HepG2 (cell line): ENCODE results near the gene DDR2. TPM values are rescaled to one million over a fixed set of nuclear protein-coding genes. Genes with fewer than 3 reads are reported as not detected.

Source experiments
- DMAP1 ChIP-seq: IDR thresholded peaks from 2 replicates; pipeline ENCODE4 v1.6.1; 2016
- ERF ChIP-seq: IDR thresholded peaks from 2 replicates; pipeline ENCODE4 v1.6.1; 2018; ENCODE audit warnings: missing biosample characterization, missing genetic modification reagents
- FOSL2 ChIP-seq: sonication (generic); formaldehyde crosslinking; IDR thresholded peaks from 2 replicates; pipeline ENCODE4 v1.4.0; 2020; ENCODE audit warnings: missing genetic modification reagents
- KAT2B ChIP-seq: fragments of 150-350 bp; IDR thresholded peaks from 2 replicates; pipeline ENCODE4 v1.6.1; 2014; ENCODE audit warnings: low read depth, low read length, borderline replicate concordance
- KDM2A ChIP-seq: sonication (generic); formaldehyde crosslinking; IDR thresholded peaks from 2 replicates; pipeline ENCODE4 v1.4.0; 2020; ENCODE audit warnings: low read depth, missing genetic modification reagents, borderline replicate concordance
- KDM5B ChIP-seq: sonication (generic); formaldehyde crosslinking; IDR thresholded peaks from 2 replicates; pipeline ENCODE4 v1.4.0; 2020; ENCODE audit warnings: missing genetic modification reagents, mild to moderate bottlenecking, borderline replicate concordance
- MTA1 ChIP-seq: sonication (generic); formaldehyde crosslinking; IDR thresholded peaks from 2 replicates; pipeline ENCODE4 v1.4.0; 2020; ENCODE audit warnings: missing genetic modification reagents, mild to moderate bottlenecking, borderline replicate concordance
- RXRA ChIP-seq: sonication (generic); formaldehyde crosslinking; IDR thresholded peaks from 2 replicates; pipeline ENCODE4 v1.5.1; 2020; ENCODE audit warnings: missing genetic modification reagents
- ZFX ChIP-seq: sonication (generic); formaldehyde crosslinking; IDR thresholded peaks from 2 replicates; pipeline ENCODE4 v1.4.0; 2020; ENCODE audit warnings: mild to moderate bottlenecking, low read depth, missing genetic modification reagents, moderate library complexity
- ZFY ChIP-seq: sonication (generic); formaldehyde crosslinking; IDR thresholded peaks from 2 replicates; pipeline ENCODE4 v1.4.0; 2020; ENCODE audit warnings: missing genetic modification reagents
- ZMAT3 ChIP-seq: sonication (generic); formaldehyde crosslinking; conservative IDR thresholded peaks from 2 replicates; pipeline ENCODE4 v1.7.0; 2021; ENCODE audit warnings: missing genetic modification reagents
- ZNF230 ChIP-seq: sonication (generic); formaldehyde crosslinking; IDR thresholded peaks from 2 replicates; pipeline ENCODE4 v1.4.0; 2020; ENCODE audit warnings: mild to moderate bottlenecking, missing genetic modification reagents
- ZNF256 ChIP-seq: sonication (generic); formaldehyde crosslinking; conservative IDR thresholded peaks from 2 replicates; pipeline ENCODE4 v1.4.0; 2020; ENCODE audit warnings: missing genetic modification reagents
- ZNF274 ChIP-seq: sonication (generic); formaldehyde crosslinking; IDR thresholded peaks from 2 replicates; pipeline ENCODE4 v1.5.1; 2020; ENCODE audit warnings: mild to moderate bottlenecking, missing genetic modification reagents
- ZNF547 ChIP-seq: sonication (generic); formaldehyde crosslinking; IDR thresholded peaks from 2 replicates; pipeline ENCODE4 v1.5.1; 2020; ENCODE audit warnings: mild to moderate bottlenecking, missing genetic modification reagents
- ZNF768 ChIP-seq: sonication (generic); formaldehyde crosslinking; IDR thresholded peaks from 2 replicates; pipeline ENCODE4 v1.4.0; 2020; ENCODE audit warnings: missing genetic modification reagents
- ZNF878 ChIP-seq: sonication (generic); formaldehyde crosslinking; IDR thresholded peaks from 2 replicates; pipeline ENCODE4 v1.8.1; 2023; ENCODE audit warnings: mild to moderate bottlenecking, missing genetic modification reagents, moderate library complexity
- polyA plus RNA-seq, 8 experiments: library from polyadenylated mRNA; depleted of rRNA in 3 of 8; stranded (reverse) in 7 of 8; unstranded in 1 of 8; fragments of >200 nt; fragmentation: Illumina TruSeq in 4 of 8; extraction: Trizol in 4 of 8; gene quantifications; 2 replicates each; pipeline versions ENCODE4 v1.2.1 to v1.2.3, GENCODE V29; 2011 to 2016; ENCODE audit warnings: low read depth in 4 of 8, missing spikeins in 1 of 8, mixed read lengths in 1 of 8; ENCODE audit not compliant: insufficient read depth in 1 of 8
- total RNA-seq, 5 experiments: library from RNA; depleted of rRNA; stranded (reverse); fragments of >200 nt; fragmentation: Illumina TruSeq; extraction: Trizol; gene quantifications; 2 replicates each; pipeline ENCODE4 v1.2.3, GENCODE V29; 2016; ENCODE audit warnings: low read depth in 1 of 5
- TF ChIP-seq, protein P1 (sequence below): sonication (generic); formaldehyde crosslinking; IDR thresholded peaks from 2 replicates; pipeline ENCODE4 v1.5.1; 2020; ENCODE audit warnings: mild to moderate bottlenecking, missing genetic modification reagents, moderate library complexity
- TF ChIP-seq, protein P2 (sequence below): sonication (generic); formaldehyde crosslinking; IDR thresholded peaks from 2 replicates; pipeline ENCODE4 v1.4.0; 2020; ENCODE audit warnings: missing genetic modification reagents, mild to moderate bottlenecking, borderline replicate concordance
- TF ChIP-seq, protein P3 (sequence below): sonication (generic); formaldehyde crosslinking; IDR thresholded peaks from 2 replicates; pipeline ENCODE4 v1.9.0; 2022; ENCODE audit warnings: missing genetic modification reagents, mild to moderate bottlenecking, borderline replicate concordance

DDR2 gene
- total and polyA plus RNA-seq, 2 of the 13 experiments (the other 11 are each of a cell fraction or from before 2014, with no cell fraction given), result 0.36 to 0.38 TPM

DNA sequence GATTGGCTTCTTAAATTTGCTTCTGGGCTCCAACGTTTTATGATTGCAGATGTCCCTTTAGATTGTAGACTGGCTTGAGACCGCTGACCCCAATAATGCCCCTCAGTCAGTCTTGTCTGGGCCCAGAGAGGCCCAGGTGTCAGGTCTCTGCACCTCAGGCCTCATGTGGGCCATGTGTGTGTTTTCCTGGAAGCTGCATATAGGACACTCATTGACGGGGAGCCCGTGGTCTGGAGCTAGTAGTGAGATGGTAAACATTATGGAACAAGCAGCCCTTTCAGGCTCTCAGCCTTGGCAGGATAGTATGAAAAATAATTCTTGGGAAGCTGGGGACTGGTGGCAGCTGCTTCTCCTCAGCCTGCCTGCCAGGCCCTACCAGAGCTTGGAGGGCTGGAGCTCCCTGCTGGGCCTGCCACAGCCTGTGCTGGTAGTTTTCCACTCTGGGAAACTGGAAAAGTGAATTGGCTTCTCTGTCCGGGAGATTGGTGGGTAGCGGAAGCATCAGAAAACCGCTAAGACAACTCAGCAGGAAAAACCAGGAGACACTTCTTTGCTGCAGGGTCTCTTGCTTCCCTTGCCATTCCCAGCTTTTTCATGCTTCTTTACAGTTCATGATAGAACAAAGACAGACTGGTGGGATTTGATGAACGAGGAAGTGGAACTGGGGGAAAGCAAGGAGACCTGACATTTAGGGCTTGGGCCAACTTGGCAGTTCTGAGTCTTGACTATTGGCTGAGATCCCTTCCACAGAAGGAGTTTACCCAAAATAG lies 100.5 kb downstream of the DDR2 start (continued):
- TF ChIP-seq, protein P1, sequence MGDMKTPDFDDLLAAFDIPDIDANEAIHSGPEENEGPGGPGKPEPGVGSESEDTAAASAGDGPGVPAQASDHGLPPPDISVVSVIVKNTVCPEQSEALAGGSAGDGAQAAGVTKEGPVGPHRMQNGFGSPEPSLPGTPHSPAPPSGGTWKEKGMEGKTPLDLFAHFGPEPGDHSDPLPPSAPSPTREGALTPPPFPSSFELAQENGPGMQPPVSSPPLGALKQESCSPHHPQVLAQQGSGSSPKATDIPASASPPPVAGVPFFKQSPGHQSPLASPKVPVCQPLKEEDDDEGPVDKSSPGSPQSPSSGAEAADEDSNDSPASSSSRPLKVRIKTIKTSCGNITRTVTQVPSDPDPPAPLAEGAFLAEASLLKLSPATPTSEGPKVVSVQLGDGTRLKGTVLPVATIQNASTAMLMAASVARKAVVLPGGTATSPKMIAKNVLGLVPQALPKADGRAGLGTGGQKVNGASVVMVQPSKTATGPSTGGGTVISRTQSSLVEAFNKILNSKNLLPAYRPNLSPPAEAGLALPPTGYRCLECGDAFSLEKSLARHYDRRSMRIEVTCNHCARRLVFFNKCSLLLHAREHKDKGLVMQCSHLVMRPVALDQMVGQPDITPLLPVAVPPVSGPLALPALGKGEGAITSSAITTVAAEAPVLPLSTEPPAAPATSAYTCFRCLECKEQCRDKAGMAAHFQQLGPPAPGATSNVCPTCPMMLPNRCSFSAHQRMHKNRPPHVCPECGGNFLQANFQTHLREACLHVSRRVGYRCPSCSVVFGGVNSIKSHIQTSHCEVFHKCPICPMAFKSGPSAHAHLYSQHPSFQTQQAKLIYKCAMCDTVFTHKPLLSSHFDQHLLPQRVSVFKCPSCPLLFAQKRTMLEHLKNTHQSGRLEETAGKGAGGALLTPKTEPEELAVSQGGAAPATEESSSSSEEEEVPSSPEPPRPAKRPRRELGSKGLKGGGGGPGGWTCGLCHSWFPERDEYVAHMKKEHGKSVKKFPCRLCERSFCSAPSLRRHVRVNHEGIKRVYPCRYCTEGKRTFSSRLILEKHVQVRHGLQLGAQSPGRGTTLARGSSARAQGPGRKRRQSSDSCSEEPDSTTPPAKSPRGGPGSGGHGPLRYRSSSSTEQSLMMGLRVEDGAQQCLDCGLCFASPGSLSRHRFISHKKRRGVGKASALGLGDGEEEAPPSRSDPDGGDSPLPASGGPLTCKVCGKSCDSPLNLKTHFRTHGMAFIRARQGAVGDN, result peak; percentile 80
- TF ChIP-seq ZNF274 (CRISPR knock-in tag), result 0 out of 2 replicates have a peak, but pooled peaks have one; percentile 36
- TF ChIP-seq DMAP1 (CRISPR knock-in tag), result 0 out of 2 replicates have a peak, but pooled peaks have one; percentile 35
- TF ChIP-seq KDM5B (CRISPR knock-in tag), result peak; percentile 53; the same call in 1 of the 2 replicates
- 0 out of 2 replicates have a peak, but pooled peaks have one; percentile 71 for TF ChIP-seq ZMAT3 (CRISPR knock-in tag)
- 0 out of 2 replicates have a peak, but pooled peaks have one; percentile 49 for TF ChIP-seq ZNF256 (CRISPR knock-in tag)
- TF ChIP-seq ZNF547 (CRISPR knock-in tag), result 0 out of 2 replicates have a peak, but pooled peaks have one; percentile 27
- peak; percentile 89 for TF ChIP-seq ZFX (CRISPR knock-in tag)
- 0 out of 2 replicates have a peak, but pooled peaks have one; percentile 34 for TF ChIP-seq MTA1 (CRISPR knock-in tag)
- 0 out of 2 replicates have a peak, but pooled peaks have one; percentile 33 for TF ChIP-seq ERF
- TF ChIP-seq ZNF230, result 0 out of 2 replicates have a peak, but pooled peaks have one; percentile 30
- TF ChIP-seq, protein P2, sequence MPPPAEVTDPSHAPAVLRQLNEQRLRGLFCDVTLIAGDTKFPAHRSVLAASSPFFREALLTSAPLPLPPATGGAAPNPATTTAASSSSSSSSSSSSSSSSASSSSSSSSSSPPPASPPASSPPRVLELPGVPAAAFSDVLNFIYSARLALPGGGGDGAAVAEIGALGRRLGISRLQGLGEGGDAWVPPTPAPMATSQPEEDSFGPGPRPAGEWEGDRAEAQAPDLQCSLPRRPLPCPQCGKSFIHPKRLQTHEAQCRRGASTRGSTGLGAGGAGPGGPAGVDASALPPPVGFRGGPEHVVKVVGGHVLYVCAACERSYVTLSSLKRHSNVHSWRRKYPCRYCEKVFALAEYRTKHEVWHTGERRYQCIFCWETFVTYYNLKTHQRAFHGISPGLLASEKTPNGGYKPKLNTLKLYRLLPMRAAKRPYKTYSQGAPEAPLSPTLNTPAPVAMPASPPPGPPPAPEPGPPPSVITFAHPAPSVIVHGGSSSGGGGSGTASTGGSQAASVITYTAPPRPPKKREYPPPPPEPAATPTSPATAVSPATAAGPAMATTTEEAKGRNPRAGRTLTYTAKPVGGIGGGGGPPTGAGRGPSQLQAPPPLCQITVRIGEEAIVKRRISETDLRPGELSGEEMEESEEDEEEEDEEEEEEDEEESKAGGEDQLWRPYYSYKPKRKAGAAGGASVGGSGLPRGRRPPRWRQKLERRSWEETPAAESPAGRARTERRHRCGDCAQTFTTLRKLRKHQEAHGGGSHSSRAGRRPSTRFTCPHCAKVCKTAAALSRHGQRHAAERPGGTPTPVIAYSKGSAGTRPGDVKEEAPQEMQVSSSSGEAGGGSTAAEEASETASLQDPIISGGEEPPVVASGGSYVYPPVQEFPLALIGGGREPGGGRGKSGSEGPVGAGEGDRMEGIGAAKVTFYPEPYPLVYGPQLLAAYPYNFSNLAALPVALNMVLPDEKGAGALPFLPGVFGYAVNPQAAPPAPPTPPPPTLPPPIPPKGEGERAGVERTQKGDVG (CRISPR knock-in tag), result peak; percentile 59; the same call in 1 of the 2 replicates
- TF ChIP-seq, protein P3, sequence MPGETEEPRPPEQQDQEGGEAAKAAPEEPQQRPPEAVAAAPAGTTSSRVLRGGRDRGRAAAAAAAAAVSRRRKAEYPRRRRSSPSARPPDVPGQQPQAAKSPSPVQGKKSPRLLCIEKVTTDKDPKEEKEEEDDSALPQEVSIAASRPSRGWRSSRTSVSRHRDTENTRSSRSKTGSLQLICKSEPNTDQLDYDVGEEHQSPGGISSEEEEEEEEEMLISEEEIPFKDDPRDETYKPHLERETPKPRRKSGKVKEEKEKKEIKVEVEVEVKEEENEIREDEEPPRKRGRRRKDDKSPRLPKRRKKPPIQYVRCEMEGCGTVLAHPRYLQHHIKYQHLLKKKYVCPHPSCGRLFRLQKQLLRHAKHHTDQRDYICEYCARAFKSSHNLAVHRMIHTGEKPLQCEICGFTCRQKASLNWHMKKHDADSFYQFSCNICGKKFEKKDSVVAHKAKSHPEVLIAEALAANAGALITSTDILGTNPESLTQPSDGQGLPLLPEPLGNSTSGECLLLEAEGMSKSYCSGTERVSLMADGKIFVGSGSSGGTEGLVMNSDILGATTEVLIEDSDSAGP (CRISPR knock-in tag), result 0 out of 2 replicates have a peak, but pooled peaks have one; percentile 15
- 0 out of 2 replicates have a peak, but pooled peaks have one; percentile 23 for TF ChIP-seq KDM2A
- 0 out of 2 replicates have a peak, but pooled peaks have one; percentile 18 for TF ChIP-seq RXRA (CRISPR knock-in tag)
- TF ChIP-seq ZNF878, result peak; percentile 66; the same call in 1 of the 2 replicates
- TF ChIP-seq ZFY (CRISPR knock-in tag), result peak; percentile 86
- TF ChIP-seq KAT2B, result no peak
- peak; percentile 10; the same call in 1 of the 2 replicates for TF ChIP-seq FOSL2 (CRISPR knock-in tag)
- peak; percentile 79 for TF ChIP-seq ZNF768 (CRISPR knock-in tag)
